NCI-H2227 (cell line): Measurements from ENCODE around the gene SGMS1.
"Not testable (repeated sequence)": the region's sequence is repeated elsewhere in the genome, so short reads cannot be mapped to it uniquely, and the experiment has no call there.

ENCODE experiments used
- DNase-seq: peaks from one replicate; lab custom pipeline; 2025; ENCODE audit not compliant: unreplicated experiment; lab: John Stamatoyannopoulos, UW

SGMS1 gene

GRCh38 chr10:50561816-50562215 lies 61.9 kb downstream of the SGMS1 start:
- DNase-seq = no peak

DNA sequence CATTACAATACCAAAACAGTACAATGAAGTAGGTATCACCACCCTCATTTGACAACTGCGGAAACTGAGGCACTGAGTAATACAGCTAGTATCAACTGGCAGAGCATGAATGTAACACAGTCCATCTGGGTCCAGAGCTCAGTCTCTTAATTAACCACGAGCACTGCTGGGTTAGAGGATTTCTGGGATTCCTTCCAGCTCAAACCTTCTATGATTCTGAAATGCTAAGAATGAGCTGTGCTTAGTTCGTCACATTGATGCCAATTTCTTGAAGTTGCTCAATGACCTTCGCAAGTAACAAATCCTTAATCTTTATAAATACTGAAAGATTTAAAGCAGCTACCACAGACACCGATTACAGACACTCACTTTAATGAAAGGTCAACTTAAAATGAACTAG lies 62.5 kb downstream of the SGMS1 start:
- DNase-seq = no peak

GRCh38 chr10:50560370-50560769 lies 63.4 kb downstream of the SGMS1 start:
- DNase-seq = no peak

DNA sequence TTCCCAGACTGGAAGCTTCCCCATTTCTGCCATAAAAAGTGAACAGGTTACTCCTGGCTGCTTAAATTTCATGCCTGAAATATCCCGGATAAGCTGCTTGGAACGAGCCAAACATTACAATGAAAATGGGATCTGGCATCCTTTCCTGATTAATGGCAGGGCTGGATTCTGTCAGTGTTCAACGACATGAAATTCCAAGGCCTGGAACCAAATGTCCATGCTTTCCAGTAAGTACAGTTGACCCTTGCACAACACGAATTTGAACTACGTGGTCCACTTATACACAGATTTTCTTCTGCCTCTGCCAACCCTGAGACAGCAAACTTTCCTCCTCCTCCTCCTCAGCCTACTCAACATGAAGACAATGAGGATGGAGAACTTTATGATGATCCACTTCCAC lies 65.4 kb downstream of the SGMS1 start:
- no peak for DNase-seq

- no peak for DNase-seq
Measured at GRCh38 chr10:50557130-50557682, 66.5 kb downstream of the SGMS1 start.

GRCh38 chr10:50556237-50557120 lies 67.3 kb downstream of the SGMS1 start:
- DNase-seq = no peak

- DNase-seq = no peak
Measured at GRCh38 chr10:50554995-50555568, 68.7 kb downstream of the SGMS1 start.

GRCh38 chr10:50554376-50554994 lies 69.3 kb downstream of the SGMS1 start:
- DNase-seq = no peak

DNA sequence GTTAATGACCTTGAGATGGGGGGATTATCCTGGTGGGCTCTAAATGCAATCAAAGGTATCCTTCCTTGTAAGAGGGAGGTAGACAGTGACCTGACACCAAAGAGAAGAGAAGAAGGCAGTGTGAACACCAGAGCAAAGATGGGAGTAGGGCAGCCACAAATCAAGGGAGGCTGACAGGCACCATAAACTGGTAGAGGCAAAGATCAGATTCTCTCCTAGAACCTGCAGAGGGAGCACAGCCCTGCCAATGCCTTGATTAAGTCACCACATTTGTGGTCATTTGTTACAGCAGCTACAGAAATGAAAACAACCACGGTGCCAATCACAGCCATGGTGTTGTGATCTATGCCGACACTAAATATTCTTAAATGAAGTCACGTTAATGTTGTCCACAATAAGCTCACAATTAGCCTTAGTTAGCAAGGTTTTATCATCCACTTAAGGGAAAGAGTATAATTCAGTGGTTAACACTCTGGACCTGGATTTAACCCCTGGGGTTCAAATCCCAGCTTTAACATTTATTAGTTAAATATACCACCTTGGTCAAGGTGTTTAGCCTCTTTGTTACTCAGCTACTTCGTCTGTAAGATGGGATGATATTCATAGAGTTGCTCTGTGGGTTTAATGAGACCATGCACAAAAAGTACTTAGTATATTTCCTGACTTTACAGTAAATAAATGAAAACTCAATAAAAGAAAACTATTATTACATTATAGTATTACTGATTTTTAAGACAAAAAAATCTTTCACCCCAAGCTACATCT lies 70.8 kb downstream of the SGMS1 start:
- DNase-seq = no peak

DNA sequence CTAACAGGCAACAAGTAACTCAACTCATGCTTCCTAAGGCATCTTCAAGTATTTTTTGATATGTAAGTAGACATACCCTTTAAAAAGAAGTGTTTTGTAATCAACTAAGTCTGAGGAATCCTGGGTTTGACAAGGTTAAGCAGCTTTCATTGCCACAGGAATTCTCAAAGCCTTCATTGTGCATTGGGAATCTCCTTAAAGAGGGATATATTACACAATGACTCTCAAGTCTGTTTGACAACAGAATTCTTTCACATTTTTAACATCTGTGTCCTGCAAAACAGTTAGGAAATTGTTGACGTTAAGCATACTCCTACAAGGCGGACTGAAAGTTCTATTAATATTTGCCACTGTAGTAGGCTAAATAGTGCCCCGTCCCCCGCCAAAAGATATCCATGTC lies 71.4 kb downstream of the SGMS1 start:
- no peak for DNase-seq

GRCh38 chr10:50551894-50552293 lies 71.9 kb downstream of the SGMS1 start:
- DNase-seq = no peak

DNA sequence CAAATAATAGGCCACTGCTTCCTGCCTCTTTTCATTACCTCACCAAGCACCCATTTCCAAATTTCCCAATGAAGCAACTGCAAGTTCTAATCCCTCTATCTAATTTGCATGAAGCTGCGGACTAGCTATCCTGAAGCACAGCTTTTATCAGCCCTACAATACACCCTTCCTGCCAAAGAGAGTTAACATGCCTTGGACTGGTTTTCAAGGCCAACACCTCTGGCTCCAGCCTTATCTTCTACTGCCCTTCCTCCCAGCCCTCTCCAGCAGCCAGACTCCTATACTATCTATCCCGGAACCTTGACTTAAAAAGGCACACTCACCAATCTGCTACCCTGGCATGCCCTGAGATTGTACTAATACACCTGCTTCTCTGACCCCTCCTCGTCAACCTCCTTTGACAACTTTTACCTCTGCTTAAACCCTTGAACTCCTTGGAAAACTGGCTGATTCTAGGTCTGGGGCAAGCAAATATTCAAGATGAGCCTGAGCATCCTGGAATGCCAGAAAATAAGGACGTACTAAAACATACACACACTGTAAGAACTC lies 73.4 kb downstream of the SGMS1 start:
- DNase-seq = no peak

- DNase-seq = not testable (repeated sequence)
Measured at GRCh38 chr10:50549186-50549585, 74.6 kb downstream of the SGMS1 start.

DNA sequence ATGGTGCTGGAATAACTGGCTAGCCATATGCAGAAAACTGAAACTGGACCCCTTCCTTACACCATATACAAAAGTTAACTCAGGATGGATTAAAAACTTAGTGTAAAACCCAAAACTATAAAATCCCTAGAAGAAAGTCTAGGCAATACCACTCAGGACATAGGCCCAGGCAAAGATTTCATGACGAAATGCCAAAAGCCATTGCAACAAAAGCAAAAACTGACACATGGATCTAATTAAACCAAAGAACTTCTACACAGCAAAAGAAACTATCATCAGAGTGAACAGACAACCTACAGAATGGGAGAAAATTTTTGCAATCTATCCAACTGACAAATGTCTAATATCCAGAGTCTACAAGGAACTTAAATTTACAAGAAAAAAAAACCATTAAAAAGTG lies 75.3 kb downstream of the SGMS1 start:
- DNase-seq = not testable (repeated sequence)

DNA sequence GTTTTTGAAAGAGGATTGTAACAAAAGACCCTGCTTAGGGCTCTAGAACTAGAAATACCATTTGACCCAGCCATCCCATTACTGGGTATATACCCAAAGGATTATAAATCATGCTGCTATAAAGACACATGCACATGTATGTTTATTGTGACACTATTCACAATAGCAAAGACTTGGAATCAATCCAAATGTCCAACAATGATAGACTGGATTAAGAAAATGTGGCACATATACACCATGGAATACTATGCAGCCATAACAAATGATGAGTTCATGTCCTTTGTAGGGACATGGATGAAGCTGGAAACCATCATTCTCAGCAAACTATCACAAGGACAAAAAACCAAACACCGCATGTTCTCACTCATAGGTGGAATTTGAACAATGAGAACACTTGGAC lies 77.5 kb downstream of the SGMS1 start:
- not testable (repeated sequence) for DNase-seq

DNA sequence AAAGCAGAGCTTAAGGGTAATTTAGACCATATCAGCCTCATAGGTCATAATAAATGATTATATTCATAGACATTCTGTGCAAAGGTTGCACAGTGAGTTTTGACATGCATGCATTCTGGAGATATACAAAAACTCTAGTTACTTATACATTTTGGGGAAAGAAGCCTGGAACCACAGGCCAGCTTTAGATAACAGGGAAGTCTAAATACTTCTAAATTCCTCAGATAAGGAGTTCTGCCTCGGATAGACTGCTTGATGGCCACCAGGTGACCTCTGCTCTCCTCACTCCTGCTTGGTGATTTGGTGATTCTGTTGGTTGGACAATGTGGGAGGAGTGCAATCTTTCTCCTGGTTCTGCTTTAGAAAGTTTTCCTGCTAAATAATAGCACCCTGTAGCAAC lies 77.9 kb downstream of the SGMS1 start:
- DNase-seq = no peak

- DNase-seq = no peak
Measured at GRCh38 chr10:50544857-50545429, 78.8 kb downstream of the SGMS1 start.

DNA sequence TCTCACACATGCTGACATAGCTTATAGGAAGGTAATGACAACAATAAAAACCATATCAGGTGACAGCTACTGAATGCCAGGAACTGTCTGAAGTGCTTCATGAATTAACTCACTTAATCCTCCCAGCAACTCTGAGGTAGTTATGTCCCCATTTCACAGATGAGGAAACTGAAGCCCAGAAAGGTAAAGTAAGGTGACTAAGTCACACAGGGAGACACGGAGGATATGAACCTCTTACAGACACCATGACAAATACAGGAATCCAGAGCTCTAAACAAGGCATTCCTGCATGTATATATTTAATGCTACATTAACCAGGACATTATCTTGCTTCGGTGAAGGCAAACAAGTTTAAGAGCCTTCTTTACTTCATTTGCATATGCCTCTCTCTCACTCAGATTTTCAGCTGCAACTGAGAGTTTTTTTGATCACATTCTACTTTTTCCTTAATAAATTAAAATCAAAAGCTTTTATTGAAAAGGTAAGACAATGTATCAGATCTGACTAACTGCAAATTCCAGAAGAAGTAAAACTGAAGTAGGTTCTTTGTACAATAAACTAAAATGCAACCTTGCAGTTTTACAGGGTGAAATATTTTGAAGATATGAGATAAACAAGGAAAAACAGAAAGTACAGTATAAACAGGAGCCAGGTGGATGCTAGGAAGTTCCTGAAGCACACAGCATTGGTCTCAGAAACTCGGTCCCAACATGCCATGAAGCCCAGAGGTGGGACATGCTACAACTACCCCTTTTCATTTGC lies 79.5 kb downstream of the SGMS1 start:
- no peak for DNase-seq

GRCh38 chr10:50542871-50543270 lies 80.9 kb downstream of the SGMS1 start:
- DNase-seq = no peak

GRCh38 chr10:50541921-50542320 lies 81.8 kb downstream of the SGMS1 start:
- no peak for DNase-seq
